ENCODE results near the gene PARD6G.

Gene PARD6G

DNA sequence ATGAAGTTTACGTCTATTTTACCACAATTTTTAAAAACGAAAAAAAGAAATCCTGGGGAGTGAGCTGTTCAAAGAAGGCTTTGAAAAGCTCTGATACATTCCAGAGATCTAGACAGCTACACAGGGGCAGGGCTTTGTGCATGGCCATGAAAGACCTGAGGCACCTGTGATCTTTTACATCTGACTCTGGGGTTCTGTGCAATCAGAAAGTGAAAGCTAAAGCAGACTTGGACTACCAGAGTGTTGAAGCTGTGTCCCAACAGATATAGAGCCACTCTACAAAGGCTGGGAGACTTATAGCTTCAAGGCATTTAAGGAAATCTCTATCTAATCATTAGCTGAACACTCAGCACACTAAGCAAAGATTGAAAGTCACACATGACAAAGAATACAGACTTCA lies 34.1 kb downstream of the PARD6G start:
- DNase-seq (ENCODE audit: low read depth in 3 of 3) = no peak

DNA sequence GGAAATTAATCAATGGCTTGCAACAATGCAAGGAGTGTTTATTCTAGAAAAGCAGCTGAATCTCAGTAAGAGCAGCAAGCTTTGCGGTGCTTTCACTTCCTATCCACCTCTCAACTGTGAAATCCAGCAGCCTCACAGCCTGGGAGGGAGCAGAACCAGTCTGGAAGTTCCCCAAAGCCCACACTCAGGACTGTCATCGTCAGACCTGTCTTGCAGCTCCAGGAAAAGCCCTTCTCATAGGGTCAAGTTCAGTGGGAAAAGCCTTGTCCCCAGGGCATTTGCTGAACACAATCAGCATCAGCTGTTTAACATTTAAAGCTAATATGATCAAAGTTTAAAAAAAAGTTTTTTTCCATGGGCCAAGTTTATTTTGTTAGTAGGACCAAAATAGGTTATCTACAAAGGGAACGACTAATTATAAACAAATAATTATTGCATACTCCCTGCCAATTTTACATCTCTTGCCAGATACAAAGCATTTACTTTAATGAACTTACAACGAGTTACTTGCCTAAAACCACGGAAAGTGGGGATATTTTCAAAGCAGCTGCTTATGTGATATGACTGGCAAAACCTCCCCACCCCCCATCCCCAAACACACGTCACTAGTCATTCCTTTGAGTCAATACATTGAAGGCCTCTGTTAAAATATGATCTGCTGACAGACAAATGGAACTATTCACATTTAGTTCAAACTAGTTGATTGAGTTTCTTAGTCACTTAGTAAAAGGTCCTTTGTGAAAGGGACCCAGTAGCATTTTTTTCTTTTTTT lies 36.8 kb downstream of the PARD6G start:
- no peak for DNase-seq (ENCODE audit: low read depth in 3 of 3)

GRCh38 chr18:80208620-80209019 lies 38.7 kb downstream of the PARD6G start:
- no peak for DNase-seq (ENCODE audit: low read depth in 3 of 3)

DNA sequence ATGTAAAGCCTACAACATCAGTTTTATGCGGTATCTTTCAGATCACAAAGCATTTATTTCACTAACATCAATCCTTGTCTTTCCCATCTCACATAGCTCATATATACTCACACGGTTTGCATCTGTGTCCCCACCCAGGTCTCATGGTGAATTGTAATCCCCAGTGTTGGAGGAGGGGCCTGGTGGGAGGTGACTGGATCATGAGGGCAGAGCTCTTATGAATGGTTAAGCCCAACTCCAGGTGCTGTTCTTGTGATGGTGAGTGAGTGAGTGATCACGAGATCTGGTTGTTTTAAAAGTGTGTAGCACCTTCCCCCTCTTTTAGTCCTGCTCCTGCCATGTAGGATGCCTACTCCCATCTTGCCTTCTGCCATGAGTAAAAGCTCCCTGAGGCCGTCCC lies 42.0 kb downstream of the PARD6G start:
- no peak for DNase-seq (ENCODE audit: low read depth in 3 of 3)

DNA sequence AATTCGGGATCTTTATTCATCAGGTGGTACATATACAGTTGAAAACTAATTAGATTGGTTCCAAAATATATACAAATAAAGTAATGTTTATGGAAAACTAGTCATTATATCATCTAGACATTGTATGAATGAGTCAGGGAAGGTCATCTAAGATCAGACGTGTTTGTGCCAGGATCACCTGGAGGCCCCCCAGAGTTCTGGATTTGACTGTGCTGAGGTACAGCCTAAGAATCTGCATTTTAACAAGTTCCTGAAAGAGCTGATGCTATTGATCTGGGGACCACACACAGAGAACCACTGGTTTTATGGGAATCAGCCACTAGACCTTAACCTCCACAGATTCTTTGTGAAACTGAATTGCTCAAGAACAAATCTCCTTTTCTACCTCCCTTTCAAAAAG lies 43.2 kb downstream of the PARD6G start:
- no peak for DNase-seq (ENCODE audit: low read depth in 3 of 3)

DNA sequence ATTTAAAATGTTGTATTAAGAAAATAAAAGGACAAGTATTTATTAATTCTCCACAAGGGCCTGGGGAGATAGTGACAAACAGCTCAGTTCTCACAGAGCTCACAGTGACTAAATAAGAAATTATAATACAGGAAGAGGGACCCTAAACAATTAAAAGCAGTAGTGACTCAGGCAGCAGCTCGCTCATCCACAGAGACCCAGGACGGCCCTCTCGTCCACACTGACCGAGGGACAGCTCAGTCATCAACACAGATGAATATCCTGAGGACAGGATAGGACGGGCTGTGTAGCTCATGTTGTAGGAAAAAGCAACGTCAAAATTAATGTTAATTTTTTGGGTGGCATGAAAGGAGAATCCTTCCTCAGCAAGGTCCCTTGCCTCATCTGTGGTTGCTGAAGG lies 44.1 kb downstream of the PARD6G start:
- DNase-seq (ENCODE audit: low read depth in 3 of 3) = no peak

- peak in 1 of 3 experiments; percentile 47 for DNase-seq (ENCODE audit: low read depth in 3 of 3)
Measured at GRCh38 chr18:80202264-80202998, 44.9 kb downstream of the PARD6G start.

GRCh38 chr18:80201739-80202138 lies 45.6 kb downstream of the PARD6G start:
- no peak for DNase-seq (ENCODE audit: low read depth in 3 of 3)

DNA sequence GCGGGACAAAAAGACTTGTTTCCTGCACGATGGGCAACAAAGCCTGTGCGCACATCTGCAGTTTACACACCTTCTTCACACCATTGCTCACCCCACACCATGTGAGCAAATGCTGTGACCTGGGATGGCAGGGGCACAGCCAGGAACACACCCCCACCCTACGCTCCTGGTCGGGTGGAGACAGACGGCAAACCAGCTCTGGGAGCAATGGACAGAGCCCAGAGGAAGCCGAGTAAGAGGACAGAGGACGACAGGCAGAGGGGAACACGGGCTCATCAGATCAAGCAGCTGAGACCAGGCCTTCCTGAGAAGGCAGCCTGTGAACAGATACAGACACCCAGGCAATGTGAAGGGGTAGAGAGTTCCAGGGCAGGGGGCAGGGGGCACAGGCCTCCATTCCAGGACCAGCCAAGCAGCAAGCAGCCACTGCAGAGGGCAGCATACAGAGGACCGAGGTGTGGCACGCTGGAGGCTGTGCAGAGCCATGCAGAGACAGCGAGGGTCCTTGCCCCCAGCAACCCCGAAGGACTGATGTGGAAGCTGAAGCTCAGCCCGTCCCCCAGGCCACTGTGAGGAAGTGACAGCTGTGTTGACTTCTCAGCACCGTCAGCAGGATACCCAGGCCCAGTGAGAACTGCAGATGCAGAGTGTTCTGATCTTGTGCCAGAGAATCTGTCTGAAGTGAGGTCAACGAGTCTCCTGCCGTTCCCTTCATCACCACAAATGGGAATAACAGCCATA lies 46.2 kb downstream of the PARD6G start:
- no peak for DNase-seq (ENCODE audit: low read depth in 3 of 3)

DNA sequence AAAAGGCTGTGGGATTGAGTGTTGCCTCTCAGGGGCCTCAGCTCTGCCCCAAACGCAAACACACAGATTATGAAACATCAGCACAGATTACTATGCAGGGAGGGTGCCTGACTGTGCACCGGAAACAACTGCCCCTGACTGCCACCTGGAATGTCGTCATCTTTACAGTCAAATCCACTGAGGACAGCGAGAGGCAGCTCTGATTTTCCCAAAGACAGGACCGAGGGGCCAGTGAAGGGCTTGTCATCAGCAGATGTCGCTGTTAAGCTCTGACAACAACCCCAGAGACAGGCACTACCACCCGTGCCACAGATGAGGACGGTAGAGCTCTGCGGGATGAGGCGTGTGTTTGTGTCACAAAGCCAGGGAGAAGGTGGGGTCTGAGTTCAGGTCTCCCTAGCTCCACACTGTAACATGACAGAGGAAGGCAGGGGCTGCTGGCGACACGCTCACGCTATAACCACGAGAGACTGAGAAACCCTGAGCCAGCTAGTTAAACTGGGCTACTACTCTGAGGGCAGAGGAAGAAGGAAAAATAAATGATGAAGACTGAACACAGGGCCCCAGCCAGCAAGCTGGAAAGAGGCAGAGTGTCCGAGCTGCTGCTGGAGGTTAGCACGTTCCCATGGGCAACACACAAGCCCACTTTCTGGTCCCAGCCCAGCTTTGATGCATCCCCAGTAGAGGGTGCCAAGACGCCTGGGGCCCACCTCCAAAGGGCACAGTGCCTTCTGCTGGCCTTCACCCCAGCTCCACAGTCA lies 47.0 kb downstream of the PARD6G start:
- DNase-seq (ENCODE audit: low read depth in 3 of 3) = no peak

DNA sequence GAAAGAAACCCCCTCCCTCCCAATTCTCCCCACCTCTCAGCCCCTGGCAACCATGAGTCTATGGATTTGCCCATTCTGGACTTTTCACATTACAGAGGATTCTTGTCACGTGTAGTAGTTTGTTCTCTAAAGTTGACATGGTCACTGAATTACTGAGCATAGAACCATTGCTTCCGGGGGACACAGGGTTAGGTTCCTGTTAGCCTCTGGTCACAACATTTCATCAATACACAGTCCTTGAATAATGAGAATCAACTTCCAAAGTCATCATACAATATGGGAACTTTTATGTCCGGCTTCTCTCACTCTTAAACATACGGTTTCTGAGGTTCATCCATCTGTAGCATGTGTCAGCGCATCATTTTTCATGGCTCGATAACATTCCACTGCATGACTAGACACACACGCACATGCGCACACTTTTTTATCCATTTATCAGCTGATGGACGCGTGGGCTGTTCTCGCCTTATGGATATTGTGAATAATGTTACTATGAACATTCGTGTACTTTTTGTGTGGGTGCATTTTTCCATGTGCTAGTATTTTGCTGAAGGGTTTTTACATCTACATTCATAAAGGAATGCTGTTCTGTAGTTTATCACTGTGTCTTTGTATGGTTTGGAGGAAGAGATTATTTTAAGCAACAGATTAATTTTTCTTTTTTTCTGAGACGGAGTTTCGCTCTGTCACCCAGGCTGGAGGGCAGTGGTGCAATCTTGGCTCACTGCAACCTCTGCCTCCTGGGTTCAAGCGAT lies 48.1 kb downstream of the PARD6G start:
- no peak for DNase-seq (ENCODE audit: low read depth in 3 of 3)

GRCh38 chr18:80198391-80198790 lies 48.9 kb downstream of the PARD6G start:
- no peak for DNase-seq (ENCODE audit: low read depth in 3 of 3)

GRCh38 chr18:80197528-80197927 lies 49.8 kb downstream of the PARD6G start:
- no peak for DNase-seq (ENCODE audit: low read depth in 3 of 3)

DNA sequence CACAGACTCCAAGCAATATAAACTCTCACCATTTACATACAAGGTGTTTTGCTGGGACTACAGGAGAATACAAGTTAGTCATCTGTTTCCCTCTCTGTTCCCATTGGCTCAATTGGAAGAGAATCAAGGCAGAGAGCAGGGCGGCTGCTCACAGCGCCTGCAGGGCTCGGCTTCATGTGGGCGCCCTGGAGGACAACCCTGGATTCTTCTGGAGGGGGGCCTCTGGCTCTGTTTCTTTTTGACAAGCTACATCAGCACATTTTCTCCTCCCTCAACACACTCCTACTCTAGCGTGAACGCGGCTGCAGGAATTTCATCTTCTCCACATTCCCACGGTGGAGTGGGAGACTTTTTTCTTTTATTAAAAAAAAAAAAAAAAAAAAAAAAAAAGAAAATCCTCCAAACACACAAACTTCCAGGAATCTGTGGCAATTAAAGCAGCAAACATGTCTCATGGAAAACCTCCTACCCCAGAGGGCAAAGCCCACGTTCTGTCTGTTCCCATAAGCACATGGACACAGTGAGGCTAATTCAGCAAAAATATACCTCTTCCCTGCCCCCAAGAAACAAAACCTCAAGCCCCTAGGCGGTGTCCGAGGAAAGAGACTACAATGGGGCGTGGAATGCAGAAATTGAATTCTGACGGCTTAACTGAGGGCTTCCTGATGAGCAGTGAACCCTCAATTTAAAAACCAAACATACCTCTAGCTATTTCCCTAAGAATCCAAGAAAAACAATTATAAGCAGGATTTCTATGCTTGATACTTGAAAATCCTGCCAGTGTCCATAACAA lies 50.6 kb downstream of the PARD6G start:
- DNase-seq (ENCODE audit: low read depth in 3 of 3) = no peak

DNA sequence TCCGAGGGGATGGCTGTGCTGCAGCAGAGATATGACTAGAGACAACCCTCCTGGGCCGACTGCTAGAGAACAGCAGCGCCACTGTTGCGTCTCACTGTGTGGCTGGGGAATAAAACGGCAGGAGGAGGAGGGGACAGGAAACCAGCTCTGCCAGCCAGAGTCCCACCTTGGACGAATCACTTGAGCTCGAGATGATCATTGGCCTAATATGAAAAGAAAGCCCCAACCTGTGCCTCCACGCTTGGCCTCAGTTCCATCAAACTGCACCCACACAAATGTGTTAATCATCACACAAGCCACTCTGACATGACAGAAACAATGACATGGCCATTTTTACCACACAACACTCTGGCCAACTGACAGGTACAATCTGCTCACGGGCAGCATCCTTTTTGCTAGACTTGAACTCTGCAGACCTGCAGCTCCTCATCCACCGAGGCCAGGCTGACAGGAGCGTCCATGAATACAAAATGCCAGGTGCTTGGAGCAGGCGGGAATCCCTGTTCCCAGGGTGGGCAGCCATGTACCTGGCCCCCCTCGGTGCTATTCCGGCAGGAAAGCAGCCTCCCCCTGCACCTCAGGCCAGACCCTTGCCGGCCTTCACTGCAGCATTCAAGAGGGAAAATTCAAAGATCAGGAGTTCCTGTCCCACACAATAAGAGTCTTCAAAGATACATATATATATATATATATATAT lies 52.3 kb downstream of the PARD6G start:
- no peak for DNase-seq (ENCODE audit: low read depth in 3 of 3)

DNA sequence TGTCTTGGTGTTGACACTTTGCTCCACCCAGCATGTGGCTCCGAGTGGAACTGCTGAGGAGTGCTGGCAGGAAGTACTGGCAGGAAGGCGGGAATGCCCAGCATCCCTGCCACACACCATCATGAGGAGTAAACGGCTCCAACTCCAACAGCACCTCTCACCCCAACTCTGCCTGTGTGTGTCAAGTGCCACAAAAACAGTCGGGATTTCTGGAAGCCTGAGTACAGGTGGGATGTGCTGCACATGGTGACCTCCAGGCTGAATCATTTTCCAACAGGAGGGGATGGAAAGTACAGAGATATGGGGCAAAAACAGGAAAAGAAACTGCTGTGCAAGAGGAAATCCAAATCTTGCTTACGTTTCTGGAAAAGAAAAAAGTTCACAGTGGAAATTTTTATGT lies 53.6 kb downstream of the PARD6G start:
- DNase-seq (ENCODE audit: low read depth in 3 of 3) = no peak

- DNase-seq (ENCODE audit: low read depth in 3 of 3) = no peak
Measured at GRCh38 chr18:80192653-80193385, 54.5 kb downstream of the PARD6G start.

DNA sequence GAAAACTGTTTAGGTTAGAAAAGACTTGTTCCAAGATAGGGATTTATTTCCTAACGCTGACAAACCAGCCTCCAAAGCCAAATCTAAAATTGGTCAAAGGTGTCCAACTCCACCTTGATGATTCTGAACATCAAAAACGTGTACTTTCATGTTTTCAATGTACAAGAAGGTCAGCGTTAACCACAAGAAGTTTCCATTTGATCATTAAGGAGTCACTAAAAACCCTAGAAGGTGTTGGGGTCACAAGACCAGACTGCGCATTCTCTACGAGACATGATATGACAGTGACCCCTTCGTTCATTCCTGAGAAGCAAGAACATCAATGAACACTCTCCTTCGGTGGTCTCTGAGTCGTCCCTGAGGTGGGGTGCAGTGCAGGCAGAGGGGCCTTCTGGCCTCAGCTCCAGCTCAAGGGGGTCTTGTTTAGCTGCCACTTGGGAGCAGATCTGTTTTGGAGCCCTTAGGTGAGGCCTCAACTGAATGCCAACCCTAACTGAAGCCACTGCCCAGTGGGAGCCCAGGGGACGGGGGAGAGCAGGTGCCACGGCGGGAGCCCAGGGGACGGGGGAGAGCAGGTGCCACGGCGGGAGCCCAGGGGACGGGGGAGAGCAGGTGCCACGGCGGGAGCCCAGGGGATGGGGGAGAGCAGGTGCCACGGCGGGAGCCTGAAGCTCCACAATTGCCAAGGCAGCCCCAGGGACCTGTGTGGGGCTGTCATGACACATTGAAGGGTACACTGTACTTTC lies 55.2 kb downstream of the PARD6G start:
- no peak for DNase-seq (ENCODE audit: low read depth in 3 of 3)

All from stimulated activated CD4-positive, alpha-beta T cell treated with anti-CD3 and anti-CD28 coated beads, TNF-alpha, amount 100 ng/mL, for 24 hours (primary cell).